ENCODE measurements around the gene RAB31. TPM values are rescaled to one million over a fixed set of nuclear protein-coding genes. Genes with fewer than 3 reads are reported as not detected.

RAB31 gene
- total and polyA plus RNA-seq, 2 of the 13 experiments (the other 11 are each of a cell fraction or from before 2014, with no cell fraction given) = 1.1 to 1.7 TPM

GRCh38 chr18:9741793-9742523 lies 33.9 kb downstream of the RAB31 start (continued):
- TF ChIP-seq SNAPC4 (CRISPR knock-in tag; IDR thresholded peaks at IDR 0.05) (no peak), SP5 (CRISPR knock-in tag; IDR thresholded peaks at IDR 0.05; ENCODE audit: borderline replicate concordance, low read depth) (no peak), ZNF563 (CRISPR knock-in tag; IDR thresholded peaks at IDR 0.05) (no peak), MBNL3 (CRISPR knock-in tag; conservative IDR thresholded peaks at IDR 0.05) (no peak), ZBTB21 (CRISPR knock-in tag; IDR thresholded peaks at IDR 0.05) (no peak), BCLAF1 (IDR thresholded peaks at IDR 0.05) (no peak), ZBTB26 (CRISPR knock-in tag; IDR thresholded peaks at IDR 0.05; ENCODE audit: borderline replicate concordance) (no peak), ZFP36L1 (CRISPR knock-in tag; IDR thresholded peaks at IDR 0.05) (no peak), FOXA1 (IDR thresholded peaks at IDR 0.05) (no peak), FOXA1 (CRISPR knock-in tag; IDR thresholded peaks at IDR 0.05) (no peak), TFE3 (CRISPR knock-in tag; IDR thresholded peaks at IDR 0.05) (no peak), ARNT2 (CRISPR knock-in tag; IDR thresholded peaks at IDR 0.05; ENCODE audit: low read depth) (no peak), NFIB (CRISPR knock-in tag; IDR thresholded peaks at IDR 0.05; ENCODE audit: borderline replicate concordance) (no peak), ZMYM2 (CRISPR knock-in tag; IDR thresholded peaks at IDR 0.05) (no peak), ZBTB38 (CRISPR knock-in tag; IDR thresholded peaks at IDR 0.05) (0 out of 2 replicates have a peak, but pooled peaks have one; percentile 24), AKAP8 (CRISPR knock-in tag; IDR thresholded peaks at IDR 0.05) (no peak), ZNF878 (CRISPR knock-in tag; IDR thresholded peaks at IDR 0.05) (no peak)
